ENCODE results near the gene CCNI2.

DNA sequence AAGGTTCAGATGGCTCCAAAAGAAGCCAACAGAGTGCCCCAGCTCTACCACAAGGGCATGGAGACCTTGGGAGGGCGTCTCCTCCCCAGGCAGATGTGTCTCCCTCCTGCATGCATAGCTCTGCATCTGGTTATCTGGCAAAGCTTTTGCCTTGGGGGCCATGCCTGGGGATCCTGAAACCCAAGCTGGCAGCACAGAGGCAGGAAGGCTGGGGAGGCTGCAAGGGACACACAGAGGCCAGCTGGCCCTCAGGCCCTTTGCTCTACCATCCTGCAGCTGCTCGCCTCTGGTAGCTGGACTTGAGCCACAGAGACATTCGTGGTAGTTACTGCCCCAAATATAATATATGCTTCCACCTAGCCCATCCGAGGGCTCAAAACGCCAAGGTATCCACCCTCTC is 25.9 kb downstream of the CCNI2 start:
- TF ChIP-seq, protein P1, sequence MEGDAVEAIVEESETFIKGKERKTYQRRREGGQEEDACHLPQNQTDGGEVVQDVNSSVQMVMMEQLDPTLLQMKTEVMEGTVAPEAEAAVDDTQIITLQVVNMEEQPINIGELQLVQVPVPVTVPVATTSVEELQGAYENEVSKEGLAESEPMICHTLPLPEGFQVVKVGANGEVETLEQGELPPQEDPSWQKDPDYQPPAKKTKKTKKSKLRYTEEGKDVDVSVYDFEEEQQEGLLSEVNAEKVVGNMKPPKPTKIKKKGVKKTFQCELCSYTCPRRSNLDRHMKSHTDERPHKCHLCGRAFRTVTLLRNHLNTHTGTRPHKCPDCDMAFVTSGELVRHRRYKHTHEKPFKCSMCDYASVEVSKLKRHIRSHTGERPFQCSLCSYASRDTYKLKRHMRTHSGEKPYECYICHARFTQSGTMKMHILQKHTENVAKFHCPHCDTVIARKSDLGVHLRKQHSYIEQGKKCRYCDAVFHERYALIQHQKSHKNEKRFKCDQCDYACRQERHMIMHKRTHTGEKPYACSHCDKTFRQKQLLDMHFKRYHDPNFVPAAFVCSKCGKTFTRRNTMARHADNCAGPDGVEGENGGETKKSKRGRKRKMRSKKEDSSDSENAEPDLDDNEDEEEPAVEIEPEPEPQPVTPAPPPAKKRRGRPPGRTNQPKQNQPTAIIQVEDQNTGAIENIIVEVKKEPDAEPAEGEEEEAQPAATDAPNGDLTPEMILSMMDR (IDR thresholded peaks at IDR 0.05): no peak
- TF ChIP-seq POLR2AphosphoS5 (IDR thresholded peaks at IDR 0.05) (no peak), POLR2A (IDR thresholded peaks at IDR 0.05) (no peak)
